ENCODE measurements around the gene SOX13.

Gene SOX13

GRCh38 chr1:204102029-204102611 is 29.2 kb downstream of the SOX13 start:
- H3K4me3 ChIP-seq (ENCODE audit: low read length), result no peak overlapping the region
- no peak for TF ChIP-seq ZNF274 (IDR thresholded peaks at IDR 0.05; ENCODE audit: low read depth, low read length)

GRCh38 chr1:204102739-204103430 is 30.0 kb downstream of the SOX13 start:
- TF ChIP-seq ZNF274 (IDR thresholded peaks at IDR 0.05; ENCODE audit: low read depth, low read length), result no peak
- H3K4me3 ChIP-seq (ENCODE audit: low read length), result no peak overlapping the region

- H3K4me3 ChIP-seq (ENCODE audit: low read length), result no peak overlapping the region
- no peak for TF ChIP-seq ZNF274 (IDR thresholded peaks at IDR 0.05; ENCODE audit: low read depth, low read length)
Observed at GRCh38 chr1:204103431-204103741, 30.5 kb downstream of the SOX13 start.

- H3K4me3 ChIP-seq (ENCODE audit: low read length), result no peak overlapping the region
- no peak for TF ChIP-seq ZNF274 (IDR thresholded peaks at IDR 0.05; ENCODE audit: low read depth, low read length)
Observed at GRCh38 chr1:204104331-204105130, 31.6 kb downstream of the SOX13 start.

GRCh38 chr1:204105131-204105515 is 32.2 kb downstream of the SOX13 start:
- TF ChIP-seq ZNF274 (IDR thresholded peaks at IDR 0.05; ENCODE audit: low read depth, low read length), result no peak

GRCh38 chr1:204106825-204107224 is 33.9 kb downstream of the SOX13 start:
- TF ChIP-seq ZNF274 (IDR thresholded peaks at IDR 0.05; ENCODE audit: low read depth, low read length), result no peak
- no peak overlapping the region for H3K4me3 ChIP-seq (ENCODE audit: low read length)

More at GRCh38 chr1:204105131-204105515, 32.2 kb downstream of the SOX13 start:
- H3K4me3 ChIP-seq (ENCODE audit: low read length), result no peak overlapping the region

GRCh38 chr1:204107892-204108291 is 35.0 kb downstream of the SOX13 start:
- H3K4me3 ChIP-seq (ENCODE audit: low read length), result no peak overlapping the region

GRCh38 chr1:204108312-204109141 is 35.6 kb downstream of the SOX13 start:
- H3K4me3 ChIP-seq (ENCODE audit: low read length), result no peak overlapping the region
- TF ChIP-seq ZNF274 (IDR thresholded peaks at IDR 0.05; ENCODE audit: low read depth, low read length), result no peak

More at GRCh38 chr1:204107892-204108291, 35.0 kb downstream of the SOX13 start:
- TF ChIP-seq ZNF274 (IDR thresholded peaks at IDR 0.05; ENCODE audit: low read depth, low read length), result no peak

GRCh38 chr1:204110894-204111633 is 38.1 kb downstream of the SOX13 start:
- H3K4me3 ChIP-seq (ENCODE audit: low read length), result no peak overlapping the region
- no peak for TF ChIP-seq ZNF274 (IDR thresholded peaks at IDR 0.05; ENCODE audit: low read depth, low read length)

- no peak overlapping the region for H3K4me3 ChIP-seq (ENCODE audit: low read length)
- no peak for TF ChIP-seq ZNF274 (IDR thresholded peaks at IDR 0.05; ENCODE audit: low read depth, low read length)
Observed at GRCh38 chr1:204112876-204113730, 40.2 kb downstream of the SOX13 start.

GRCh38 chr1:204113896-204114295 is 41.0 kb downstream of the SOX13 start:
- TF ChIP-seq ZNF274 (IDR thresholded peaks at IDR 0.05; ENCODE audit: low read depth, low read length), result no peak
- no peak overlapping the region for H3K4me3 ChIP-seq (ENCODE audit: low read length)

GRCh38 chr1:204114606-204115005 is 41.7 kb downstream of the SOX13 start:
- TF ChIP-seq ZNF274 (IDR thresholded peaks at IDR 0.05; ENCODE audit: low read depth, low read length), result no peak
- H3K4me3 ChIP-seq (ENCODE audit: low read length), result no peak overlapping the region

- no peak overlapping the region for H3K4me3 ChIP-seq (ENCODE audit: low read length)
Observed at GRCh38 chr1:204115116-204115515, 42.2 kb downstream of the SOX13 start.

More at GRCh38 chr1:204115116-204115515, 42.2 kb downstream of the SOX13 start:
- TF ChIP-seq ZNF274 (IDR thresholded peaks at IDR 0.05; ENCODE audit: low read depth, low read length), result no peak

All from GM08714 (cell line).